ENCODE measurements around the gene RASSF3. TPM values are rescaled to one million over a fixed set of nuclear protein-coding genes. Genes with fewer than 3 reads are reported as not detected.

Gene RASSF3
- total and polyA plus RNA-seq, 2 of the 13 experiments (the other 11 are each of a cell fraction or from before 2014, with no cell fraction given), result 15.5 to 16.0 TPM

DNA sequence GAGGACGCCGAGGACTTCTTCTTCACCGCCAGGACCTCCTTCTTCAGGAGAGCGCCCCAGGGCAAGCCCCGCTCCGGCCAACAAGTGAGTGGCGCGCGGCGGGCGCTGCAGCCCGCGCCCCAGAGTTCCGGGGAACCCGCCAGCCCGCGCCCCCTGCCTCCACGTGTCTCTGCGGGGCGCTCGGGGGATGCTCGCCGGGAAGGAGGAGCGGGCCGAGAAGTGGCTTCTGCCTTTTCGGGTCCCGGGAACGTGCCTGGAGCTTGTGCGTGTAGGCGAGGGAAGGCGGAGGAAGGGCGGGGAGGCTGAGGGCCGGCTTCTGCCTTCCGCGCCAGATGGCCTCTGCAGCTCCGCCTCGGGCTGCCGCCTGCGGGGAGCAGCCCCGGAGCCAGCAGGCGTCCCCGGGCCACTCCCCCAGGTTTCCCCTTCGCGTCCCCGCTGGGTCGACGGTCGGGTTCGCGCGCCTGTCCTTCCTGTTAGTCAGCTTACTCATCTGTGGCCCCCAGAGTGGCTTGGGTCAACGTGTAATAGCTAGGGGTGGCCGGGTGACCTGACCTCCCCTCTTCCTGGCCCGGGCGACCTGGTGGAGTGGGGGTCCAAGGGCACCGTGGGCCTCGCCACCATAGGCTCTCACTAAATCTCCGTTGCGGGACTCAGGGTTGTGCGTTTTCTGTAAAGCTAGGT lies 505 bp downstream of the RASSF3 start (continued):
- TF ChIP-seq ZNF572 (CRISPR knock-in tag; IDR thresholded peaks at IDR 0.05) (no peak), REXO4 (CRISPR knock-in tag; IDR thresholded peaks at IDR 0.05; ENCODE audit: borderline replicate concordance) (no peak), NRL (CRISPR knock-in tag; IDR thresholded peaks at IDR 0.05; ENCODE audit: borderline replicate concordance) (no peak; the same call in 1 of the 2 replicates), ZNF180 (CRISPR knock-in tag; IDR thresholded peaks at IDR 0.05; ENCODE audit: borderline replicate concordance, low read depth) (no peak), ZNF616 (CRISPR knock-in tag; IDR thresholded peaks at IDR 0.05; ENCODE audit: low read depth) (no peak), ZNF296 (CRISPR knock-in tag; conservative IDR thresholded peaks at IDR 0.05) (no peak), ZNF615 (CRISPR knock-in tag; IDR thresholded peaks at IDR 0.05; ENCODE audit: borderline replicate concordance) (no peak), TMF1 (CRISPR knock-in tag; IDR thresholded peaks at IDR 0.05; ENCODE audit: low read depth) (no peak), ARNTL (CRISPR knock-in tag; IDR thresholded peaks at IDR 0.05) (no peak), SIX4 (CRISPR knock-in tag; IDR thresholded peaks at IDR 0.05) (no peak), AGO1 (IDR thresholded peaks at IDR 0.05; ENCODE audit: low read depth, low read length, poor library complexity, severe bottlenecking) (no peak), ZNF205 (CRISPR knock-in tag; IDR thresholded peaks at IDR 0.05) (peak; percentile 24; the same call in 1 of the 2 replicates), NAIF1 (CRISPR knock-in tag; IDR thresholded peaks at IDR 0.05; ENCODE audit: borderline replicate concordance) (no peak), FOXM1 (CRISPR knock-in tag; IDR thresholded peaks at IDR 0.05) (no peak), MYNN (CRISPR knock-in tag; IDR thresholded peaks at IDR 0.05; ENCODE audit: low read depth) (no peak), HMG20A (CRISPR knock-in tag; IDR thresholded peaks at IDR 0.05; ENCODE audit: borderline replicate concordance) (no peak), FOXO1 (CRISPR knock-in tag; IDR thresholded peaks at IDR 0.05) (no peak), GATAD1 (CRISPR knock-in tag; IDR thresholded peaks at IDR 0.05) (no peak; the same call in none of the 2 replicates), HOXA5 (CRISPR knock-in tag; IDR thresholded peaks at IDR 0.05) (0 out of 2 replicates have a peak, but pooled peaks have one; percentile 21), MTA1 (CRISPR knock-in tag; IDR thresholded peaks at IDR 0.05; ENCODE audit: borderline replicate concordance) (0 out of 2 replicates have a peak, but pooled peaks have one; percentile 27), ELF3 (CRISPR knock-in tag; IDR thresholded peaks at IDR 0.05) (no peak), RAD51 (IDR thresholded peaks at IDR 0.05; ENCODE audit: borderline replicate concordance) (no peak), NFE2L1 (CRISPR knock-in tag; IDR thresholded peaks at IDR 0.05; ENCODE audit: borderline replicate concordance) (no peak), FOSL1 (CRISPR knock-in tag; IDR thresholded peaks at IDR 0.05; ENCODE audit: borderline replicate concordance) (no peak)
- TF ChIP-seq, protein P1, sequence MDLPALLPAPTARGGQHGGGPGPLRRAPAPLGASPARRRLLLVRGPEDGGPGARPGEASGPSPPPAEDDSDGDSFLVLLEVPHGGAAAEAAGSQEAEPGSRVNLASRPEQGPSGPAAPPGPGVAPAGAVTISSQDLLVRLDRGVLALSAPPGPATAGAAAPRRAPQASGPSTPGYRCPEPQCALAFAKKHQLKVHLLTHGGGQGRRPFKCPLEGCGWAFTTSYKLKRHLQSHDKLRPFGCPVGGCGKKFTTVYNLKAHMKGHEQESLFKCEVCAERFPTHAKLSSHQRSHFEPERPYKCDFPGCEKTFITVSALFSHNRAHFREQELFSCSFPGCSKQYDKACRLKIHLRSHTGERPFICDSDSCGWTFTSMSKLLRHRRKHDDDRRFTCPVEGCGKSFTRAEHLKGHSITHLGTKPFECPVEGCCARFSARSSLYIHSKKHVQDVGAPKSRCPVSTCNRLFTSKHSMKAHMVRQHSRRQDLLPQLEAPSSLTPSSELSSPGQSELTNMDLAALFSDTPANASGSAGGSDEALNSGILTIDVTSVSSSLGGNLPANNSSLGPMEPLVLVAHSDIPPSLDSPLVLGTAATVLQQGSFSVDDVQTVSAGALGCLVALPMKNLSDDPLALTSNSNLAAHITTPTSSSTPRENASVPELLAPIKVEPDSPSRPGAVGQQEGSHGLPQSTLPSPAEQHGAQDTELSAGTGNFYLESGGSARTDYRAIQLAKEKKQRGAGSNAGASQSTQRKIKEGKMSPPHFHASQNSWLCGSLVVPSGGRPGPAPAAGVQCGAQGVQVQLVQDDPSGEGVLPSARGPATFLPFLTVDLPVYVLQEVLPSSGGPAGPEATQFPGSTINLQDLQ (CRISPR knock-in tag; IDR thresholded peaks at IDR 0.05), result no peak
- TF ChIP-seq, protein P2, sequence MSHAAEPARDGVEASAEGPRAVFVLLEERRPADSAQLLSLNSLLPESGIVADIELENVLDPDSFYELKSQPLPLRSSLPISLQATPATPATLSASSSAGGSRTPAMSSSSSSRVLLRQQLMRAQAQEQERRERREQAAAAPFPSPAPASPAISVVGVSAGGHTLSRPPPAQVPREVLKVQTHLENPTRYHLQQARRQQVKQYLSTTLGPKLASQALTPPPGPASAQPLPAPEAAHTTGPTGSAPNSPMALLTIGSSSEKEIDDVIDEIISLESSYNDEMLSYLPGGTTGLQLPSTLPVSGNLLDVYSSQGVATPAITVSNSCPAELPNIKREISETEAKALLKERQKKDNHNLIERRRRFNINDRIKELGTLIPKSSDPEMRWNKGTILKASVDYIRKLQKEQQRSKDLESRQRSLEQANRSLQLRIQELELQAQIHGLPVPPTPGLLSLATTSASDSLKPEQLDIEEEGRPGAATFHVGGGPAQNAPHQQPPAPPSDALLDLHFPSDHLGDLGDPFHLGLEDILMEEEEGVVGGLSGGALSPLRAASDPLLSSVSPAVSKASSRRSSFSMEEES (CRISPR knock-in tag; IDR thresholded peaks at IDR 0.05), result no peak

All from HepG2 (cell line).